B cell (primary cell): ENCODE measurements around the gene RBPJ.

Experiments
- EZH2 ChIP-seq: IDR thresholded peaks from 2 replicates; pipeline ENCODE4 v1.6.1; 2012; ENCODE audit warnings: borderline replicate concordance, low read depth, mild to moderate bottlenecking, moderate library complexity, low read length; ENCODE audit not compliant: insufficient read depth, poor library complexity, severe bottlenecking
- TF ChIP-seq, protein P1 (sequence below): fragments of 200-600 bp; IDR thresholded peaks from one replicate; pipeline ENCODE4 v1.8.0; 2022; ENCODE audit warnings: antibody characterized with exemption, mild to moderate bottlenecking

DNA sequence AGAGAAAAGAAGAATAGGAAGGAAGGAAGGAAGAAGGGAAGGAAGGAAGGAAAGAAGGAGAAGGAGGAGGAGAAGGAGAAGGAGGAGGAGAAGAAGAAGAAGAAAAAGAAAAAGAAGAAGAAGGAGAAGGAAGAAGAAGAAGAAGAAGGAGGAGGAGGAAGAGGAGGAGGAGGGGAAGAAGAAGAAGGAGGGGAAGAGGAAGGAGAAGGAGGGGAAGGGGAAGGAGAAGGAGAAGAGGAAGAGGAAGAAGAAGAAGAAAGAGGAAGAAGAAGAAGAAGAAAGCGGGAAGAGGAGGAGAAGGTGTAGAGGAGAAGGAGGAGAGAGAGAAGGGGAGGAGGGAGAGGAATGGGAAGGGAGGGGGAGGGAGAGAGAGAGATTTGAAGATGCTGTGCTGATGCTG lies 146.9 kb downstream of the RBPJ start:
- TF ChIP-seq, protein P1, sequence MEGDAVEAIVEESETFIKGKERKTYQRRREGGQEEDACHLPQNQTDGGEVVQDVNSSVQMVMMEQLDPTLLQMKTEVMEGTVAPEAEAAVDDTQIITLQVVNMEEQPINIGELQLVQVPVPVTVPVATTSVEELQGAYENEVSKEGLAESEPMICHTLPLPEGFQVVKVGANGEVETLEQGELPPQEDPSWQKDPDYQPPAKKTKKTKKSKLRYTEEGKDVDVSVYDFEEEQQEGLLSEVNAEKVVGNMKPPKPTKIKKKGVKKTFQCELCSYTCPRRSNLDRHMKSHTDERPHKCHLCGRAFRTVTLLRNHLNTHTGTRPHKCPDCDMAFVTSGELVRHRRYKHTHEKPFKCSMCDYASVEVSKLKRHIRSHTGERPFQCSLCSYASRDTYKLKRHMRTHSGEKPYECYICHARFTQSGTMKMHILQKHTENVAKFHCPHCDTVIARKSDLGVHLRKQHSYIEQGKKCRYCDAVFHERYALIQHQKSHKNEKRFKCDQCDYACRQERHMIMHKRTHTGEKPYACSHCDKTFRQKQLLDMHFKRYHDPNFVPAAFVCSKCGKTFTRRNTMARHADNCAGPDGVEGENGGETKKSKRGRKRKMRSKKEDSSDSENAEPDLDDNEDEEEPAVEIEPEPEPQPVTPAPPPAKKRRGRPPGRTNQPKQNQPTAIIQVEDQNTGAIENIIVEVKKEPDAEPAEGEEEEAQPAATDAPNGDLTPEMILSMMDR = peak; percentile 11
- TF ChIP-seq EZH2 = no peak
